Small intestine (tissue), 7 donors: Measurements from ENCODE around the gene ADAM23. TPM values are rescaled to one million over a fixed set of nuclear protein-coding genes. Genes with fewer than 3 reads are reported as not detected.

ENCODE experiments used
- DNase-seq, 2 donors: peaks; one replicate each; pipeline versions ENCODE4 v3.0.0 to v3.0.0-alpha.2; 2013
- FAIRE-seq: peaks from 2 replicates; lab custom pipeline; 2012; peaks lifted over from hg19 to GRCh38; lab: Jason Lieb, UNC
- H3K27ac ChIP-seq, 3 donors: one replicate each; pipeline ENCODE4 v1.5.1; 2013; ENCODE audit warnings: low read length in 2 of 3, mild to moderate bottlenecking in 2 of 3, control low read depth in 1 of 3, inconsistent platforms in 1 of 3, low read depth in 1 of 3, moderate library complexity in 1 of 3
- H3K27me3 ChIP-seq, 3 donors: one replicate each; pipeline ENCODE4 v1.6.1; 2013; ENCODE audit warnings: low read length in 3 of 3, inconsistent platforms in 1 of 3; ENCODE audit not compliant: control insufficient read depth in 3 of 3, insufficient read depth in 3 of 3
- H3K36me3 ChIP-seq, 3 donors: one replicate each; pipeline ENCODE4 v1.6.1; 2013; ENCODE audit warnings: low read length in 3 of 3, inconsistent platforms in 1 of 3, low read depth in 1 of 3, mild to moderate bottlenecking in 1 of 3, moderate library complexity in 1 of 3; ENCODE audit not compliant: control insufficient read depth in 3 of 3, insufficient read depth in 2 of 3
- H3K4me1 ChIP-seq, 3 donors: one replicate each; pipeline ENCODE4 v1.6.1; 2013; ENCODE audit warnings: low read length in 2 of 3, inconsistent platforms in 1 of 3, low read depth in 1 of 3, mild to moderate bottlenecking in 1 of 3, moderate library complexity in 1 of 3; ENCODE audit not compliant: control insufficient read depth in 3 of 3, insufficient read depth in 2 of 3
- H3K4me3 ChIP-seq, 3 donors: one replicate each; pipeline ENCODE4 v1.5.1; 2013; ENCODE audit warnings: low read length in 3 of 3, control low read depth in 1 of 3, inconsistent platforms in 1 of 3, low read depth in 1 of 3, mild to moderate bottlenecking in 1 of 3, moderate library complexity in 1 of 3
- H3K9me3 ChIP-seq, 2 donors: one replicate each; pipeline ENCODE4 v1.6.1; 2013; ENCODE audit warnings: low read depth in 1 of 2, low read length in 1 of 2; ENCODE audit not compliant: control insufficient read depth in 2 of 2, insufficient read depth in 1 of 2
- WGBS, 3 donors: extraction: QIAGEN DNeasy Blood & Tissue Kit; methylation state at CpG; one replicate each; pipeline ENCODE4 v1.1.7; 2013; 5-methylcytosine and 5-hydroxymethylcytosine counted together
- polyA plus RNA-seq, 4 donors: library from polyadenylated mRNA; stranded (reverse) in 3 of 4; unstranded in 1 of 4; fragments of 200-250 nt in 3 of 4; fragments of 120-200 nt in 1 of 4; gene quantifications; one replicate each; pipeline versions ENCODE4 v1.2.1 to v1.2.3, GENCODE V29; 2013
- donor health status: healthy with polysubstance abuse.
- donor health status: control.
- donor health status: control.
- donor health status: Bipolar disorder and iron deficiency.
- donor health status: healthy.

ADAM23 gene
- polyA plus RNA-seq, 4 donors: 0.27 to 1.6 (median 1.4) TPM; not detected in 1

DNA sequence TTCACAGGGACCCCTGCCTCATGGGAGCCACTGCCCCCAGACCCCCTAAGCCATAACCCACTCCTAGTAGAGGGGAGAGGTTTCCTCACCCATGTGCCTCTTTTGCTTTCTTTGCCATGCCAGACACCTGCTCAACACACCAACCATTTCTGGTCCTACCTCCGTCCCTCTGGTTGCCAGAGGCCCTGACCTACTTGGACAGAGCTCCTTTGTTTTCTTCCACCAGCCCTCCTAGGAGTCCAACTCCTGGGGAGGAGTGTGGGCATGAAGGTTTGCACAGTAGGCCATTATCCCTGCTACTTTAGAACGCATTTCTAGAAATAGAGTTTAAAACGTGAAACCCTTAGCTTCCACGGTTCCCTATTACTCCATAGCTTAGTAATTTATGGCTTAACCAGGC is 122.3 kb downstream of the ADAM23 start:
- WGBS, 3 donors: 70 to 83% (median 73%) methylated on average over 4 of the region's 4 CpGs
- H3K27ac ChIP-seq: no peak overlapping the region
- H3K27me3 ChIP-seq: no peaks in the 10 kb centered on the region
- no peak overlapping the region for H3K4me3 ChIP-seq
- no peaks in the 10 kb centered on the region for H3K4me1 ChIP-seq
- FAIRE-seq: no peak
- no peak for DNase-seq
- no peaks in the 10 kb centered on the region for H3K9me3 ChIP-seq
- H3K36me3 ChIP-seq: no peaks in the 10 kb centered on the region

DNA sequence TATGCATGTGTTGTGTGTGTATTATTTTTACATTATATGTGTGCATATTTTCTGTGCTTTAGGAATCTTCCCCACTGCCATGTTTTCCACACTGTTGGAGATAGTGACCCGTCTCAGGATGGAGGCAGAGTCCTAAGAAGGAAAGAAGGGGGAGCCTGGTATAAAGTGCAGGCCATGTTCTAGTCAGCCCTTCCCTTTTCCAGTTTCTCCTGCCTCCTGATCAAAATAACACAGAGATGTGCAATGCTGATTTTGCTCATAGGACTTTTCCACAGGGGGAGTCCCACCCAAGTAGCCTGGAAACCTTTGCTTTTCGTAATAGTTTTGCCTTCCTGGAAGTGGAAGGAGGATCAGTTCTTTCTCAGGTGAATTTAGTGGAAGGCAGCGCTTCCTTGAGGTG is 126.1 kb downstream of the ADAM23 start:
- no peaks in the 10 kb centered on the region for H3K27me3 ChIP-seq
- no peaks in the 10 kb centered on the region for H3K4me1 ChIP-seq
- H3K27ac ChIP-seq: no peak overlapping the region
- FAIRE-seq (no peak), DNase-seq (no peak)
- no peaks in the 10 kb centered on the region for H3K36me3 ChIP-seq
- WGBS, 3 donors: 73 to 86% (median 75%) methylated on average over 3 of the region's 3 CpGs
- H3K4me3 ChIP-seq: no peak overlapping the region
- no peaks in the 10 kb centered on the region for H3K9me3 ChIP-seq

GRCh38 chr2:206570199-206570598 is 126.9 kb downstream of the ADAM23 start:
- Histone ChIP-seq H3K9me3 (no peaks in the 10 kb centered on the region), H3K4me3 (no peak overlapping the region), H3K27ac (no peak overlapping the region), H3K4me1 (no peaks in the 10 kb centered on the region), H3K27me3 (no peaks in the 10 kb centered on the region), H3K36me3 (no peaks in the 10 kb centered on the region)
- DNase-seq: no peak
- FAIRE-seq: no peak

DNA sequence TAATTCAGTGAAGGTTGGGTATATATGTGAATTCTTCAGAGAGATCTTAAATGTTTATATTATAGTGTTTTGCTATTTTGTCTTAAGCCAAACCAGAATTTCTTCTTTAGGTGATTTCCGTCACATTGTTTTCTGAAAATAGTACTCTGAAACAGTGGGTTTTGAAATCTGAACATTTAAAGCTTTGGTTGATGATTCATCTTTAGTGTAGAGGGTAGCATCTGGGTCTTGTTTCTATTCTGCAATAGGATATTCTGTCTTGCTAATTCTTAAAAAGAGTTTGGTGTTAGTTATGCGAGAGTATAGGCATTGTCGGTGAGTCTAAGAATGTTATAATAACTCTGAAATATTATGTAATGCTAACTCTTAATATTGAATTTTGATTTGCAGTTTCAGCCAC is 129.4 kb downstream of the ADAM23 start:
- Histone ChIP-seq H3K4me3 (no peak overlapping the region), H3K27me3 (no peaks in the 10 kb centered on the region), H3K27ac (no peak overlapping the region), H3K9me3 (no peaks in the 10 kb centered on the region), H3K36me3 (no peaks in the 10 kb centered on the region), H3K4me1 (no peaks in the 10 kb centered on the region)
- DNase-seq (no peak), FAIRE-seq (no peak)
- 83 to 91% (median 88%) methylated on average over 3 of the region's 3 CpGs for WGBS, 3 donors

DNA sequence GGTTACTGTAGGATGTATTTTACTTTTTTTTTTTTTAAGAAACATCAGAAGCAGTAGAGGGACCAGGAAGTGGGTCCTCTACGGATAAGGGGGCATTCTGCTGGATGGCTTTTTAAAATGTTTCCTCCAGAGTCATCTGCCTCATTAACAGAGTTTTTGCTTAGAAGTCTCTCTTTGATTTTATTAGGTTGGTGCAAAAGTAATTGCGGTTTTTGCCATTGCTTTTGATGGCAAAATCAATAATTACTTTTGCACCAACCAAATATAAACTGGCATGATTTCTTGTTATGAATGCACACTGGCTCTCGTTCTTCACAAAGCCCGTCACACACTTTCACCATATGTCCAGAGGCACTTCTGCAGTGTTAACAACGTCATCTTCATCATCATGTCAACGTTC is 130.5 kb downstream of the ADAM23 start:
- Histone ChIP-seq H3K4me1 (no peaks in the 10 kb centered on the region), H3K9me3 (no peaks in the 10 kb centered on the region), H3K36me3 (no peaks in the 10 kb centered on the region), H3K27me3 (no peaks in the 10 kb centered on the region), H3K4me3 (no peak overlapping the region), H3K27ac (no peak overlapping the region)
- WGBS, 3 donors: 80 to 88% (median 81%) methylated on average over 6 of the region's 6 CpGs
- DNase-seq: no peak
- no peak for FAIRE-seq

GRCh38 chr2:206584323-206585116 is 141.2 kb downstream of the ADAM23 start:
- FAIRE-seq: no peak
- H3K36me3 ChIP-seq: no peaks in the 10 kb centered on the region
- WGBS, 3 donors: 66 to 78% (median 71%) methylated on average over 11 of the region's 11 CpGs
- no peaks in the 10 kb centered on the region for H3K9me3 ChIP-seq
- H3K27me3 ChIP-seq: no peaks in the 10 kb centered on the region
- no peaks in the 10 kb centered on the region for H3K4me1 ChIP-seq
- H3K27ac ChIP-seq: no peak overlapping the region
- no peak for DNase-seq
- no peak overlapping the region for H3K4me3 ChIP-seq

DNA sequence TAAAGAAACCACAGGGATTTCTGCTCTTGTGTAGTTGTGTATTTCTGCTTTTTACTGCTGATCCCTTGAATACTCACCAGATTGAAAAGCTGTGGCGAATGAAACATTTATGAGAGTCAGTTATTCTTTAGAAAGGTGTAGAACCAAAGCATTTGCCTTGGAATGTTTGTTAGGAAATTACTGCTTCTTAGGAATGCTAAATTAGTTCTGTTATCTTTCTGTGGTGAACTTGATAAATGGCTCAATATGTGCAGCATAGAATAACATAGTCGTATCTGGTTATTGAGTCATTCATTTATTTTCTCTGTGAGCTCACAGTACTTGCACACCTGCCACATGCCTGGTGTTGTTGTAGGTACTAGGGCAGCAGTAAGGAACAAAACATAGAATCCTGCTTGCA is 142.0 kb downstream of the ADAM23 start:
- FAIRE-seq: no peak

DNA sequence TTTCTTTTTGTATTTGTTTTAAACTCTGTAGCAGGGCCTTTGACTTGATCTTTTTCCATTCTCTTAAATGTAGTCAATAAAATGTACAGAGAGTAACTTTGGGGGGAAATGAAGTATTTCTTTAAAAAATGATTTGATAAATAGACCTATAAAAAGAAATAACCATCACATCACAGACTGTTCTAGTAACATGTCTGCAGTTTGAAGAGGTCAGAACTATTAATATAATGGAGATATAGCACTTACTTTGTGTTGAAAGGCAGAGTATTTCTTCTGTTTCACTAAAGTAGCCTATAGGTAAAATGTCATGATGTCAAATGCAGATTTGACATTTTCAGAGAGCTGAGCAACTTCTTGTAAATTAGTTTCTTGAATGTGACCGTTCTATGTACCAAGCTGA is 143.3 kb downstream of the ADAM23 start:
- Histone ChIP-seq H3K9me3 (no peaks in the 10 kb centered on the region), H3K27me3 (no peaks in the 10 kb centered on the region), H3K4me3 (no peak overlapping the region), H3K27ac (no peak overlapping the region), H3K4me1 (no peaks in the 10 kb centered on the region), H3K36me3 (no peaks in the 10 kb centered on the region)
- no peak for FAIRE-seq
- WGBS, 3 donors: 46 to 63% (median 63%) methylated on average over 1 of the region's 1 CpG
- DNase-seq: no peak

More for the DNA sequence above, 142.0 kb downstream of the ADAM23 start:
- Histone ChIP-seq H3K4me3 (no peak overlapping the region), H3K27me3 (no peaks in the 10 kb centered on the region), H3K27ac (no peak overlapping the region), H3K4me1 (no peaks in the 10 kb centered on the region), H3K9me3 (no peaks in the 10 kb centered on the region), H3K36me3 (no peaks in the 10 kb centered on the region)
- 49 to 74% (median 56%) methylated on average over 2 of the region's 2 CpGs for WGBS, 3 donors
- no peak for DNase-seq

- DNase-seq: no peak
- no peak for FAIRE-seq
- Histone ChIP-seq H3K4me1 (no peaks in the 10 kb centered on the region), H3K4me3 (no peak overlapping the region), H3K36me3 (no peaks in the 10 kb centered on the region), H3K27me3 (no peaks in the 10 kb centered on the region), H3K9me3 (no peaks in the 10 kb centered on the region), H3K27ac (no peak overlapping the region)
- WGBS, 3 donors: 82 to 95% (median 85%) methylated on average over 3 of the region's 3 CpGs
These were observed 154.4 kb downstream of the ADAM23 start for GRCh38 chr2:206597717-206598218.
